KMS-11 (cell line): Measurements from ENCODE around the gene ATP1A2.

Source experiments
- H2AFZ ChIP-seq: fragments of 200-600 bp; sonication (generic); 2 replicates; pipeline ENCODE4 v1.6.1; 2016; ENCODE audit warnings: antibody characterized with exemption, mixed run types, low read depth
- H3K27ac ChIP-seq: fragments of 200-600 bp; sonication (generic); 2 replicates; pipeline ENCODE4 v1.6.1; 2016; ENCODE audit warnings: mild to moderate bottlenecking, mixed run types
- H3K27me3 ChIP-seq: fragments of 200-600 bp; sonication (generic); 2 replicates; pipeline ENCODE4 v1.6.1; 2017; ENCODE audit warnings: mild to moderate bottlenecking, low read depth, mixed run types, moderate library complexity; ENCODE audit not compliant: insufficient read depth
- H3K36me3 ChIP-seq: fragments of 200-600 bp; sonication (generic); 2 replicates; pipeline ENCODE4 v1.6.1; 2017; ENCODE audit warnings: mild to moderate bottlenecking, mixed run types; ENCODE audit not compliant: insufficient read depth
- H3K4me1 ChIP-seq: fragments of 200-600 bp; sonication (generic); 2 replicates; pipeline ENCODE4 v1.6.1; 2016; ENCODE audit warnings: mild to moderate bottlenecking, low read depth, mixed run types; ENCODE audit not compliant: poor library complexity, severe bottlenecking
- H3K4me2 ChIP-seq: fragments of 200-600 bp; sonication (generic); 2 replicates; pipeline ENCODE4 v1.7.0; 2016; ENCODE audit warnings: mild to moderate bottlenecking, mixed run types
- H3K4me3 ChIP-seq: fragments of 200-600 bp; sonication (generic); IDR thresholded peaks from 2 replicates; pipeline ENCODE4 v1.6.1; 2017; ENCODE audit warnings: low read depth, low read length, mixed read lengths; ENCODE audit not compliant: insufficient read depth
- H3K79me2 ChIP-seq: fragments of 200-600 bp; sonication (generic); 2 replicates; pipeline ENCODE4 v1.6.1; 2016; ENCODE audit warnings: low read depth, mixed run types; ENCODE audit not compliant: insufficient read depth
- H3K9ac ChIP-seq: fragments of 200-600 bp; sonication (generic); 2 replicates; pipeline ENCODE4 v1.6.1; 2016; ENCODE audit warnings: mild to moderate bottlenecking, mixed run types
- H4K20me1 ChIP-seq: fragments of 200-600 bp; sonication (generic); 2 replicates; pipeline ENCODE4 v1.6.1; 2016; ENCODE audit warnings: mild to moderate bottlenecking, mixed run types; ENCODE audit not compliant: insufficient read depth
- TF ChIP-seq, protein P1 (sequence below): fragments of 200-600 bp; sonication (generic); conservative IDR thresholded peaks from 2 replicates; pipeline ENCODE4 v1.6.1; 2017; ENCODE audit warnings: low read depth, mild to moderate bottlenecking, antibody characterized with exemption, low read length, moderate library complexity, mixed read lengths

ATP1A2 gene

GRCh38 chr1:160092366-160093068 lies 23.0 kb upstream of the ATP1A2 start:
- H3K27ac ChIP-seq: no peak overlapping the region
- H3K27me3 ChIP-seq: no peaks in the 10 kb centered on the region
- no peak overlapping the region for H3K4me3 ChIP-seq
- no peaks in the 10 kb centered on the region for H3K36me3 ChIP-seq
- no peak overlapping the region for H3K9ac ChIP-seq
- peaks cover 10% of the 10 kb centered on the region; the same call in 1 of the 2 replicates for H3K79me2 ChIP-seq
- peaks cover 11% of the 10 kb centered on the region for H3K4me1 ChIP-seq
- no peak overlapping the region for H3K4me2 ChIP-seq
- TF ChIP-seq, protein P1, sequence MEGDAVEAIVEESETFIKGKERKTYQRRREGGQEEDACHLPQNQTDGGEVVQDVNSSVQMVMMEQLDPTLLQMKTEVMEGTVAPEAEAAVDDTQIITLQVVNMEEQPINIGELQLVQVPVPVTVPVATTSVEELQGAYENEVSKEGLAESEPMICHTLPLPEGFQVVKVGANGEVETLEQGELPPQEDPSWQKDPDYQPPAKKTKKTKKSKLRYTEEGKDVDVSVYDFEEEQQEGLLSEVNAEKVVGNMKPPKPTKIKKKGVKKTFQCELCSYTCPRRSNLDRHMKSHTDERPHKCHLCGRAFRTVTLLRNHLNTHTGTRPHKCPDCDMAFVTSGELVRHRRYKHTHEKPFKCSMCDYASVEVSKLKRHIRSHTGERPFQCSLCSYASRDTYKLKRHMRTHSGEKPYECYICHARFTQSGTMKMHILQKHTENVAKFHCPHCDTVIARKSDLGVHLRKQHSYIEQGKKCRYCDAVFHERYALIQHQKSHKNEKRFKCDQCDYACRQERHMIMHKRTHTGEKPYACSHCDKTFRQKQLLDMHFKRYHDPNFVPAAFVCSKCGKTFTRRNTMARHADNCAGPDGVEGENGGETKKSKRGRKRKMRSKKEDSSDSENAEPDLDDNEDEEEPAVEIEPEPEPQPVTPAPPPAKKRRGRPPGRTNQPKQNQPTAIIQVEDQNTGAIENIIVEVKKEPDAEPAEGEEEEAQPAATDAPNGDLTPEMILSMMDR: no peak
- no peaks in the 10 kb centered on the region for H4K20me1 ChIP-seq
- no peak overlapping the region for H2AFZ ChIP-seq

GRCh38 chr1:160093069-160093395 lies 22.5 kb upstream of the ATP1A2 start:
- no peaks in the 10 kb centered on the region for H3K36me3 ChIP-seq
- peaks cover 15% of the 10 kb centered on the region; the same call in 1 of the 2 replicates for H3K79me2 ChIP-seq
- no peak overlapping the region for H2AFZ ChIP-seq
- TF ChIP-seq, protein P1: no peak
- H3K9ac ChIP-seq: no peak overlapping the region
- no peaks in the 10 kb centered on the region for H3K27me3 ChIP-seq
- no peak overlapping the region for H3K4me3 ChIP-seq
- no peak overlapping the region for H3K4me2 ChIP-seq
- no peak overlapping the region for H3K27ac ChIP-seq
- no peaks in the 10 kb centered on the region for H4K20me1 ChIP-seq
- H3K4me1 ChIP-seq: peaks cover 16% of the 10 kb centered on the region

DNA sequence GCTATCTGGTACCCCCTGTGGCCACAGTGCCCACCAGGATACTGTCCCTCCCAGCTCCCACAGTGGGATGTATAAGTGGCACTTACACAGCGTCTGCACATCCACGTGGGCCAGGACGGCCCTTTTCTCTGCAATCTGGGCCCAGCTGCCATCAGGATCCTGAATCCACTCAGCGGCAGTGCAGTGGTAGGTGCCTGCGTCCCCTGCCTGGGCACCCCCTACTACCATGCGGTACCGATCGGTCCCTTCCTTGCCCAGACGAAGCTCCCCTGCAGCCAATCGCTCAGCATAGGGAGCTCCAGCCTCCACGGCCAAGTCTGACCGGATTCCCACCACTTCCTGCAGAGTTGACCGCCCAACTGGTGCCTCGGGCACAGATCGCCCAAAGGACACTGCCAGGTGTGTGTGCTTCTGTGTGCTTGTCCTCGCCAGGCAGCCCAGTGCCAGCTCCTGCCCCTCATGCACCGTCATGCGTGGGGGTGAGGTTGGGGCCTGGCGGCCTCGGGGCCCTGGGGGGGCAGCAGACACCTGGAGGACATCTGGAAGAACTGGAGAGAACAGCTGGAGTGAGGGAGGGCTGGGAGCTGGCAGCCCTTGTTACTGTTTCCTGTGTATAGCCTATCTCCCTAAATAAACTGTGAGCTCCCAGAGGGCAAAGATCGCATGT lies 21.8 kb upstream of the ATP1A2 start:
- Histone ChIP-seq H3K36me3 (no peaks in the 10 kb centered on the region), H3K9ac (no peak overlapping the region), H4K20me1 (no peaks in the 10 kb centered on the region), H3K4me1 (peaks cover 16% of the 10 kb centered on the region), H3K27me3 (no peaks in the 10 kb centered on the region), H2AFZ (no peak overlapping the region), H3K27ac (no peak overlapping the region), H3K79me2 (peaks cover 17% of the 10 kb centered on the region; the same call in 1 of the 2 replicates), H3K4me3 (no peak overlapping the region), H3K4me2 (no peak overlapping the region)
- TF ChIP-seq, protein P1: no peak

GRCh38 chr1:160094291-160094625 lies 21.3 kb upstream of the ATP1A2 start:
- H3K4me2 ChIP-seq: no peak overlapping the region
- H3K27ac ChIP-seq: no peak overlapping the region
- no peak overlapping the region for H2AFZ ChIP-seq
- peaks cover 19% of the 10 kb centered on the region for H3K4me1 ChIP-seq
- H3K36me3 ChIP-seq: no peaks in the 10 kb centered on the region
- H3K27me3 ChIP-seq: no peaks in the 10 kb centered on the region
- no peak overlapping the region for H3K9ac ChIP-seq
- no peak overlapping the region for H3K4me3 ChIP-seq
- TF ChIP-seq, protein P1: no peak
- peaks cover 17% of the 10 kb centered on the region; the same call in 1 of the 2 replicates for H3K79me2 ChIP-seq
- no peaks in the 10 kb centered on the region for H4K20me1 ChIP-seq
